ENCODE results near the gene EPS8L3. TPM values are rescaled to one million over a fixed set of nuclear protein-coding genes. Genes with fewer than 3 reads are reported as not detected.
A peak's percentile ranks its signal among the peaks of the same experiment; 100 is the strongest.

The EPS8L3 gene
- total and polyA plus RNA-seq, 10 of the 15 experiments (the other 5 are each of a cell fraction or from before 2014, with no cell fraction given): not detected

DNA sequence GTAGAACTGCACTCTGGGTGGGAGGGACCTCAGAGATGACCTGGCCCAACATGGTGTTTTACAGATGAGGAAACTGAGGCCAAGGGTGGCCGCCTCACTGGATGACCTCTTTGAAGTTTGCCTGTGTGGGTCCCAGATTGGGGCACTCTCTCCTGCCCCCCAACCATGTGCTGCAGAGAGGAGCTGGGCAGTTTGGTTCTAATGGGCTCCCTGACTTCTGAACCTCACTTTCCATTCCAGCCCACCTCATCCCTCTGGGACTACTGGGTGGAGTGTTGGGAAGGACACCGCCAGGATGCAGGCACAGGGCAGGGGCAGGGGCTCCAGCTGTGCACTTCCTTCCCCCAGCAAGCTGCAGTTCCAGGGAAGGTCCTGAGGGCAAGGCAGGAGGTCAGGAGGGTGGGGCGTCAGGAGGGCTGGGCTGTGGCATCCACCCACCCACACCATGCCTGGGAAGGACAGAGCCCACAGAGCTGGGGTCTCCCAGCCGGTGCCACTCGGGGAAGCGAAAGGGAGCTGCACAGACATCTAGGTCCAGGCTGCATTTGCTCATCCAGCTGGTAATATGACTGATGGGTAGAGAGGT lies 10.3 kb upstream of the EPS8L3 start:
- H3K9me3 ChIP-seq (replicated peaks; ENCODE audit: control insufficient read depth, insufficient read depth, low read length): no peaks in the 10 kb centered on the region
- H3K36me3 ChIP-seq (ENCODE audit: control insufficient read depth in 2 of 2, insufficient read depth in 2 of 2, low read length in 1 of 2): no peaks in the 10 kb centered on the region
- no peak overlapping the region for H3K9ac ChIP-seq (ENCODE audit: control insufficient read depth, insufficient read depth, low read length)
- H2AFZ ChIP-seq (ENCODE audit: control insufficient read depth, low read depth, low read length): peak overlapping the region; percentile 45; the same call in 1 of the 2 replicates
- ChIA-PET CTCF (interaction anchor here (0.7 to 27.2 kb wide), 16 partner anchors 8 to 261 kb away, joined by 3 to 759 read pairs (median 8); partner anchors contain the start of genes AHCYL1, GNAI3, GSTM4 and STRIP1), RAD21 (ENCODE audit: unreplicated experiment) (interaction anchor here (0.7 to 14.8 kb wide), 13 partner anchors 8 to 238 kb away, joined by 3 to 390 read pairs (median 6); partner anchors contain the start of genes AHCYL1, GPR61 and GSTM2), POLR2A (interaction anchor here (0.9 to 1.4 kb wide), 2 partner anchors 210 to 228 kb away, joined by 4 read pairs; partner anchors contain the start of gene AHCYL1), SMC1A (ENCODE audit: uncharacterized antibody, unreplicated experiment) (interaction anchor here (1.0 to 23.1 kb wide), 8 partner anchors 117 to 234 kb away, joined by 3 to 431 read pairs (median 26); partner anchors contain the start of gene AHCYL1)
- no TSS peak for BruUV-seq (replicated peaks)
- peaks cover 0 to 2% of the 10 kb centered on the region in 2 experiments; a peak in 1 of 4 replicates for H3K27me3 ChIP-seq (replicated peaks in 1 of 2; ENCODE audit: control insufficient read depth in 2 of 2, insufficient read depth in 2 of 2, low read length in 1 of 2)
- H4K20me1 ChIP-seq (ENCODE audit: control insufficient read depth, insufficient read depth): no peaks in the 10 kb centered on the region
- WGBS (ENCODE audit: insufficient coverage, insufficient replicate concordance, low lambda C conversion rate, missing lambda C conversion rate): 27% methylated on average over 6 of the region's 6 CpGs
- no peak overlapping the region for H3K4me3 ChIP-seq
- no peak overlapping the region for H3K27ac ChIP-seq (ENCODE audit: control insufficient read depth, insufficient read depth)
- in situ Hi-C loops (cut with MboI) (loop anchor here (5.0 kb wide), 2 partner anchors 132 to 227 kb away; partner anchors contain the start of gene GNAI3), intact Hi-C loops (cut with micrococcal nuclease; ENCODE audit: unreplicated experiment) (loop anchor here (1.0 to 5.0 kb wide), 2 partner anchors 132 to 227 kb away; no protein-coding TSS in a partner anchor)
- no peaks in the 10 kb centered on the region for H3K4me1 ChIP-seq (ENCODE audit: control insufficient read depth, insufficient read depth, low read length)
- FAIRE-seq (no peak), ATAC-seq (no peak), DNase-seq (ENCODE audit: low read depth, low spot score) (no peak)
- H3K79me2 ChIP-seq (ENCODE audit: control insufficient read depth, insufficient read depth, low read length): no peaks in the 10 kb centered on the region
- no peak overlapping the region for H3K4me2 ChIP-seq (ENCODE audit: control insufficient read depth, insufficient read depth)
- TF ChIP-seq, protein P1, sequence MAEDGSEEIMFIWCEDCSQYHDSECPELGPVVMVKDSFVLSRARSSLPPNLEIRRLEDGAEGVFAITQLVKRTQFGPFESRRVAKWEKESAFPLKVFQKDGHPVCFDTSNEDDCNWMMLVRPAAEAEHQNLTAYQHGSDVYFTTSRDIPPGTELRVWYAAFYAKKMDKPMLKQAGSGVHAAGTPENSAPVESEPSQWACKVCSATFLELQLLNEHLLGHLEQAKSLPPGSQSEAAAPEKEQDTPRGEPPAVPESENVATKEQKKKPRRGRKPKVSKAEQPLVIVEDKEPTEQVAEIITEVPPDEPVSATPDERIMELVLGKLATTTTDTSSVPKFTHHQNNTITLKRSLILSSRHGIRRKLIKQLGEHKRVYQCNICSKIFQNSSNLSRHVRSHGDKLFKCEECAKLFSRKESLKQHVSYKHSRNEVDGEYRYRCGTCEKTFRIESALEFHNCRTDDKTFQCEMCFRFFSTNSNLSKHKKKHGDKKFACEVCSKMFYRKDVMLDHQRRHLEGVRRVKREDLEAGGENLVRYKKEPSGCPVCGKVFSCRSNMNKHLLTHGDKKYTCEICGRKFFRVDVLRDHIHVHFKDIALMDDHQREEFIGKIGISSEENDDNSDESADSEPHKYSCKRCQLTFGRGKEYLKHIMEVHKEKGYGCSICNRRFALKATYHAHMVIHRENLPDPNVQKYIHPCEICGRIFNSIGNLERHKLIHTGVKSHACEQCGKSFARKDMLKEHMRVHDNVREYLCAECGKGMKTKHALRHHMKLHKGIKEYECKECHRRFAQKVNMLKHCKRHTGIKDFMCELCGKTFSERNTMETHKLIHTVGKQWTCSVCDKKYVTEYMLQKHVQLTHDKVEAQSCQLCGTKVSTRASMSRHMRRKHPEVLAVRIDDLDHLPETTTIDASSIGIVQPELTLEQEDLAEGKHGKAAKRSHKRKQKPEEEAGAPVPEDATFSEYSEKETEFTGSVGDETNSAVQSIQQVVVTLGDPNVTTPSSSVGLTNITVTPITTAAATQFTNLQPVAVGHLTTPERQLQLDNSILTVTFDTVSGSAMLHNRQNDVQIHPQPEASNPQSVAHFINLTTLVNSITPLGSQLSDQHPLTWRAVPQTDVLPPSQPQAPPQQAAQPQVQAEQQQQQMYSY (CRISPR knock-in tag; IDR thresholded peaks at IDR 0.05): no peak
- TF ChIP-seq GATAD2B (conservative IDR thresholded peaks at IDR 0.05; ENCODE audit: low read depth) (no peak), TAF1 (IDR thresholded peaks at IDR 0.05; ENCODE audit: borderline replicate concordance, low read depth, low read length) (no peak), PML (IDR thresholded peaks at IDR 0.05; ENCODE audit: low read length) (no peak), FOS (IDR thresholded peaks at IDR 0.05; ENCODE audit: borderline replicate concordance, extremely low read depth, insufficient read length) (no peak), PAX8 (IDR thresholded peaks at IDR 0.05) (no peak), TARDBP (IDR thresholded peaks at IDR 0.05; ENCODE audit: borderline replicate concordance) (no peak), NR2F1 (conservative IDR thresholded peaks at IDR 0.05) (no peak), RUNX3 (IDR thresholded peaks at IDR 0.05; ENCODE audit: low read length) (no peak), POLR2AphosphoS5 (IDR thresholded peaks at IDR 0.05; ENCODE audit: low read length) (no peak), LARP7 (IDR thresholded peaks at IDR 0.05) (no peak)
- TF ChIP-seq, protein P2, sequence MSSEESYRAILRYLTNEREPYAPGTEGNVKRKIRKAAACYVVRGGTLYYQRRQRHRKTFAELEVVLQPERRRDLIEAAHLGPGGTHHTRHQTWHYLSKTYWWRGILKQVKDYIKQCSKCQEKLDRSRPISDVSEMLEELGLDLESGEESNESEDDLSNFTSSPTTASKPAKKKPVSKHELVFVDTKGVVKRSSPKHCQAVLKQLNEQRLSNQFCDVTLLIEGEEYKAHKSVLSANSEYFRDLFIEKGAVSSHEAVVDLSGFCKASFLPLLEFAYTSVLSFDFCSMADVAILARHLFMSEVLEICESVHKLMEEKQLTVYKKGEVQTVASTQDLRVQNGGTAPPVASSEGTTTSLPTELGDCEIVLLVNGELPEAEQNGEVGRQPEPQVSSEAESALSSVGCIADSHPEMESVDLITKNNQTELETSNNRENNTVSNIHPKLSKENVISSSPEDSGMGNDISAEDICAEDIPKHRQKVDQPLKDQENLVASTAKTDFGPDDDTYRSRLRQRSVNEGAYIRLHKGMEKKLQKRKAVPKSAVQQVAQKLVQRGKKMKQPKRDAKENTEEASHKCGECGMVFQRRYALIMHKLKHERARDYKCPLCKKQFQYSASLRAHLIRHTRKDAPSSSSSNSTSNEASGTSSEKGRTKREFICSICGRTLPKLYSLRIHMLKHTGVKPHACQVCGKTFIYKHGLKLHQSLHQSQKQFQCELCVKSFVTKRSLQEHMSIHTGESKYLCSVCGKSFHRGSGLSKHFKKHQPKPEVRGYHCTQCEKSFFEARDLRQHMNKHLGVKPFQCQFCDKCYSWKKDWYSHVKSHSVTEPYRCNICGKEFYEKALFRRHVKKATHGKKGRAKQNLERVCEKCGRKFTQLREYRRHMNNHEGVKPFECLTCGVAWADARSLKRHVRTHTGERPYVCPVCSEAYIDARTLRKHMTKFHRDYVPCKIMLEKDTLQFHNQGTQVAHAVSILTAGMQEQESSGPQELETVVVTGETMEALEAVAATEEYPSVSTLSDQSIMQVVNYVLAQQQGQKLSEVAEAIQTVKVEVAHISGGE (CRISPR knock-in tag; IDR thresholded peaks at IDR 0.05): no peak
- TF ChIP-seq, protein P3, sequence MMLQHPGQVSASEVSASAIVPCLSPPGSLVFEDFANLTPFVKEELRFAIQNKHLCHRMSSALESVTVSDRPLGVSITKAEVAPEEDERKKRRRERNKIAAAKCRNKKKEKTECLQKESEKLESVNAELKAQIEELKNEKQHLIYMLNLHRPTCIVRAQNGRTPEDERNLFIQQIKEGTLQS (IDR thresholded peaks at IDR 0.05; ENCODE audit: borderline replicate concordance, extremely low read depth, low read depth, low read length): no peak
- TF ChIP-seq, protein P4, sequence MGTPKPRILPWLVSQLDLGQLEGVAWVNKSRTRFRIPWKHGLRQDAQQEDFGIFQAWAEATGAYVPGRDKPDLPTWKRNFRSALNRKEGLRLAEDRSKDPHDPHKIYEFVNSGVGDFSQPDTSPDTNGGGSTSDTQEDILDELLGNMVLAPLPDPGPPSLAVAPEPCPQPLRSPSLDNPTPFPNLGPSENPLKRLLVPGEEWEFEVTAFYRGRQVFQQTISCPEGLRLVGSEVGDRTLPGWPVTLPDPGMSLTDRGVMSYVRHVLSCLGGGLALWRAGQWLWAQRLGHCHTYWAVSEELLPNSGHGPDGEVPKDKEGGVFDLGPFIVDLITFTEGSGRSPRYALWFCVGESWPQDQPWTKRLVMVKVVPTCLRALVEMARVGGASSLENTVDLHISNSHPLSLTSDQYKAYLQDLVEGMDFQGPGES (IDR thresholded peaks at IDR 0.05): no peak

Data from GM12878 (cell line).